ENCODE measurements around the gene ABLIM2.

DNA sequence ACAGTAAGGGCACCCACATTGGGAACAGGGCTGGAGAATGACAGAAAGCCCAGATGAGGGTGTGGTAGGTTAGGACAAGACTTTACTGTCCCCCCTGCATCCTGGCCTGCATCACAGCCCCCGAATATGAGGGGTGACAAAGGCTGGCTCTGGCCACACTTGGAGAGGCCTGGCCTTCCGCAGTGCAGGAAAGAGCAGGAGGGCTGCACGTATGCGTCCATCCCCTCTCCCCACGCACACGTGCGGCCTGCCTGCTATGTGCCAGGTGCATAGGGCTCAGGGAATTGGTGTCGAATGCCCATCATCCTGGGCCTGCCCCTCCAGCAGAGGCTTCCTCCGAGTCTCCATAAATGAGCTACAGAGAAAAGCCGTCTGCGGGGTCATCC lies 80.5 kb downstream of the ABLIM2 start:
- no peak for TF ChIP-seq ZNF274 (IDR thresholded peaks at IDR 0.05; ENCODE audit: low read depth, low read length)
- TF ChIP-seq, protein P1, sequence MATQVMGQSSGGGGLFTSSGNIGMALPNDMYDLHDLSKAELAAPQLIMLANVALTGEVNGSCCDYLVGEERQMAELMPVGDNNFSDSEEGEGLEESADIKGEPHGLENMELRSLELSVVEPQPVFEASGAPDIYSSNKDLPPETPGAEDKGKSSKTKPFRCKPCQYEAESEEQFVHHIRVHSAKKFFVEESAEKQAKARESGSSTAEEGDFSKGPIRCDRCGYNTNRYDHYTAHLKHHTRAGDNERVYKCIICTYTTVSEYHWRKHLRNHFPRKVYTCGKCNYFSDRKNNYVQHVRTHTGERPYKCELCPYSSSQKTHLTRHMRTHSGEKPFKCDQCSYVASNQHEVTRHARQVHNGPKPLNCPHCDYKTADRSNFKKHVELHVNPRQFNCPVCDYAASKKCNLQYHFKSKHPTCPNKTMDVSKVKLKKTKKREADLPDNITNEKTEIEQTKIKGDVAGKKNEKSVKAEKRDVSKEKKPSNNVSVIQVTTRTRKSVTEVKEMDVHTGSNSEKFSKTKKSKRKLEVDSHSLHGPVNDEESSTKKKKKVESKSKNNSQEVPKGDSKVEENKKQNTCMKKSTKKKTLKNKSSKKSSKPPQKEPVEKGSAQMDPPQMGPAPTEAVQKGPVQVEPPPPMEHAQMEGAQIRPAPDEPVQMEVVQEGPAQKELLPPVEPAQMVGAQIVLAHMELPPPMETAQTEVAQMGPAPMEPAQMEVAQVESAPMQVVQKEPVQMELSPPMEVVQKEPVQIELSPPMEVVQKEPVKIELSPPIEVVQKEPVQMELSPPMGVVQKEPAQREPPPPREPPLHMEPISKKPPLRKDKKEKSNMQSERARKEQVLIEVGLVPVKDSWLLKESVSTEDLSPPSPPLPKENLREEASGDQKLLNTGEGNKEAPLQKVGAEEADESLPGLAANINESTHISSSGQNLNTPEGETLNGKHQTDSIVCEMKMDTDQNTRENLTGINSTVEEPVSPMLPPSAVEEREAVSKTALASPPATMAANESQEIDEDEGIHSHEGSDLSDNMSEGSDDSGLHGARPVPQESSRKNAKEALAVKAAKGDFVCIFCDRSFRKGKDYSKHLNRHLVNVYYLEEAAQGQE (IDR thresholded peaks at IDR 0.05; ENCODE audit: low read depth) = no peak
